PC-3 (cell line): ENCODE results near the gene SLC8A2. TPM values are rescaled to one million over a fixed set of nuclear protein-coding genes. Genes with fewer than 3 reads are reported as not detected.

Experiments
- ATAC-seq: fragments of 200-7000 bp; cut with Tn5 transposase; 2 replicates; pipeline ENCODE4 v1.9.1; 2020; ENCODE audit warnings: mild to moderate bottlenecking, moderate library complexity
- BruUV-seq: library from RNA; stranded (reverse); fragments of 400-500 nt; replicated peaks from 2 replicates; lab custom pipeline; 2021; lab: Mats Ljungman, UMichigan
- CTCF ChIA-PET: fragments of 300-600 bp; sonication (Branson Sonifier 250); formaldehyde crosslinking; loops from one replicate; lab custom pipeline; 2022; ENCODE audit warnings: antibody characterized with exemption; lab: Charles Lee
- POLR2A ChIA-PET: fragments of 300-600 bp; sonication (Branson Sonifier 250); formaldehyde crosslinking; loops from one replicate; lab custom pipeline; 2022; ENCODE audit warnings: antibody characterized with exemption; ENCODE audit not compliant: unreplicated experiment; lab: Charles Lee
- DNase-seq: peaks from one replicate; pipeline ENCODE4 v3.0.0-alpha.2; 2015
- H2AFZ ChIP-seq: fragments of 300-600 bp; sonication (generic); 2 replicates; pipeline ENCODE4 v1.6.0; 2016; ENCODE audit warnings: antibody characterized with exemption, low read length
- H3F3A ChIP-seq: fragments of 300-600 bp; sonication (generic); one replicate; pipeline ENCODE4 v1.6.0; 2017; ENCODE audit warnings: antibody characterized with exemption, low read length, control low read depth, mild to moderate bottlenecking; ENCODE audit not compliant: unreplicated experiment
- H3K27ac ChIP-seq: fragments of 300-600 bp; sonication (generic); 2 replicates; pipeline ENCODE4 v1.5.1; 2016; ENCODE audit warnings: mild to moderate bottlenecking, low read length
- H3K27me3 ChIP-seq: fragments of 300-600 bp; sonication (generic); 2 replicates; pipeline ENCODE4 v1.6.1; 2016; ENCODE audit warnings: low read length, mixed read lengths
- H3K36me3 ChIP-seq: fragments of 300-600 bp; sonication (generic); 2 replicates; pipeline ENCODE4 v1.6.1; 2016; ENCODE audit warnings: low read depth, mixed run types, low read length, mixed read lengths
- H3K4me1 ChIP-seq: fragments of 300-600 bp; sonication (generic); 2 replicates; pipeline ENCODE4 v1.5.1; 2016; ENCODE audit warnings: low read length; ENCODE audit not compliant: insufficient read depth
- H3K4me2 ChIP-seq: fragments of 300-600 bp; sonication (generic); 2 replicates; pipeline ENCODE4 v1.6.0; 2016; ENCODE audit warnings: low read length
- H3K4me3 ChIP-seq: fragments of 300-600 bp; sonication (generic); 2 replicates; pipeline ENCODE4 v1.5.1; 2016; ENCODE audit warnings: mild to moderate bottlenecking, low read length, mixed read lengths
- H3K79me2 ChIP-seq: fragments of 300-600 bp; sonication (generic); 2 replicates; pipeline ENCODE4 v1.6.1; 2017; ENCODE audit warnings: low read length, mixed read lengths
- H3K9ac ChIP-seq: fragments of 300-600 bp; sonication (generic); 2 replicates; pipeline ENCODE4 v1.6.0; 2016; ENCODE audit warnings: mild to moderate bottlenecking, low read length
- H3K9me2 ChIP-seq: fragments of 300-600 bp; sonication (generic); replicated peaks from 2 replicates; pipeline ENCODE4 v1.6.1; 2016; ENCODE audit warnings: mixed run types, low read length, mixed read lengths
- H3K9me3 ChIP-seq: fragments of 300-600 bp; sonication (generic); 2 replicates; pipeline ENCODE4 v1.6.1; 2016; ENCODE audit warnings: low read length, mixed read lengths
- H4K20me1 ChIP-seq: fragments of 300-600 bp; sonication (generic); 2 replicates; pipeline ENCODE4 v1.6.1; 2016; ENCODE audit warnings: low read length, mixed read lengths
- CTCF ChIP-seq: fragments of 300-600 bp; sonication (generic); conservative IDR thresholded peaks from 2 replicates; pipeline ENCODE4 v1.5.1; 2017; ENCODE audit warnings: antibody characterized with exemption, low read depth, mild to moderate bottlenecking, low read length
- EZH2 ChIP-seq: fragments of 300-600 bp; sonication (generic); IDR thresholded peaks from one replicate; pipeline ENCODE4 v1.6.1; 2017; ENCODE audit warnings: antibody characterized with exemption, mild to moderate bottlenecking, low read length; ENCODE audit not compliant: unreplicated experiment
- EZH2phosphoT487 ChIP-seq: fragments of 300-600 bp; sonication (generic); IDR thresholded peaks from 2 replicates; pipeline ENCODE4 v1.6.1; 2018; ENCODE audit warnings: mild to moderate bottlenecking, antibody characterized with exemption, low read length, borderline replicate concordance
- intact Hi-C: fragments of 100-400 bp; cut with micrococcal nuclease; formaldehyde crosslinking; loops from 2 replicates; pipeline ENCODE4 v1.9.0; 2023
- total RNA-seq: library from RNA; depleted of rRNA; stranded (reverse); fragments of >200 nt; gene quantifications from 2 replicates; pipeline ENCODE4 v1.2.3, GENCODE V29; 2014

SLC8A2 gene
- total RNA-seq, 1 experiment from 2014 or later: 0.33 TPM

GRCh38 chr19:47489072-47489914 is 17.6 kb upstream of the SLC8A2 start:
- DNase-seq: no peak
- ATAC-seq: no peak
- H3K36me3 ChIP-seq: no peaks in the 10 kb centered on the region
- H3F3A ChIP-seq: no peaks in the 10 kb centered on the region
- no peak for TF ChIP-seq CTCF
- no peak for TF ChIP-seq EZH2
- TF ChIP-seq EZH2phosphoT487: no peak
- no peaks in the 10 kb centered on the region for H3K79me2 ChIP-seq
- H2AFZ ChIP-seq: no peak overlapping the region
- H3K4me2 ChIP-seq: no peak overlapping the region
- H3K9me3 ChIP-seq: no peaks in the 10 kb centered on the region
- H3K4me3 ChIP-seq: no peak overlapping the region
- ChIA-PET CTCF (no interaction called here), POLR2A (no interaction called here)
- H3K27me3 ChIP-seq: no peaks in the 10 kb centered on the region
- no peaks in the 10 kb centered on the region for H3K9me2 ChIP-seq
- H3K27ac ChIP-seq: no peak overlapping the region
- intact Hi-C loops: no loop called here
- BruUV-seq: no TSS peak
- H4K20me1 ChIP-seq: no peaks in the 10 kb centered on the region
- H3K9ac ChIP-seq: no peak overlapping the region
- H3K4me1 ChIP-seq: no peaks in the 10 kb centered on the region

GRCh38 chr19:47487551-47488515 is 16.1 kb upstream of the SLC8A2 start:
- Histone ChIP-seq H3K27ac (no peak overlapping the region), H4K20me1 (no peaks in the 10 kb centered on the region), H3K36me3 (no peaks in the 10 kb centered on the region), H3K9me2 (no peaks in the 10 kb centered on the region), H3K4me1 (no peaks in the 10 kb centered on the region), H3K79me2 (no peaks in the 10 kb centered on the region), H3K9me3 (no peaks in the 10 kb centered on the region), H2AFZ (no peak overlapping the region), H3K4me2 (no peak overlapping the region), H3K4me3 (no peak overlapping the region), H3K27me3 (no peaks in the 10 kb centered on the region), H3K9ac (no peak overlapping the region), H3F3A (no peaks in the 10 kb centered on the region)
- intact Hi-C loops: no loop called here
- DNase-seq (no peak), ATAC-seq (no peak)
- BruUV-seq: TSS peak; percentile 30
- POLR2A ChIA-PET: no interaction called here
- TF ChIP-seq EZH2 (no peak), CTCF (no peak), EZH2phosphoT487 (no peak)
- CTCF ChIA-PET: no interaction called here
